OCI-LY1 (cell line): ENCODE measurements around the gene PJVK.

Source experiments
- CTCF ChIP-seq: fragments of 200-600 bp; sonication (generic), shearing (Covaris generic); IDR thresholded peaks from 2 replicates; pipeline ENCODE4 v1.5.1; 2017; ENCODE audit warnings: mild to moderate bottlenecking, antibody characterized with exemption, low read length, moderate library complexity, mixed read lengths
- EZH2 ChIP-seq: fragments of 200-600 bp; sonication (generic), shearing (Covaris generic); IDR thresholded peaks from 2 replicates; pipeline ENCODE4 v1.8.0; 2017; ENCODE audit warnings: borderline replicate concordance, mixed run types, mild to moderate bottlenecking, antibody characterized with exemption, low read length, moderate library complexity, mixed read lengths

GRCh38 chr2:178441426-178441825, 9.8 kb upstream of the PJVK start:
- TF ChIP-seq EZH2, result no peak
- no peak for TF ChIP-seq CTCF
